GM13976 (cell line): ENCODE measurements around the gene TBC1D16.

ENCODE experiments used
- DNase-seq: peaks from one replicate; pipeline ENCODE4 v3.0.0; 2012; ENCODE audit warnings: low spot score
- in situ Hi-C: fragments of 300-500 bp; cut with MboI; formaldehyde crosslinking; loops from one replicate; pipeline ENCODE4 v1.12.0; 2022; ENCODE audit warnings: low sequenced_read_pairs, mixed read lengths, inconsistent platforms; ENCODE audit not compliant: unreplicated experiment
- TF ChIP-seq, protein P1 (sequence below): IDR thresholded peaks from 2 replicates; pipeline ENCODE4 v1.5.1; 2012; ENCODE audit warnings: borderline replicate concordance, mild to moderate bottlenecking; ENCODE audit not compliant: insufficient read depth; ENCODE audit errors: extremely low read depth, missing control alignments, control extremely low read depth

The TBC1D16 gene

DNA sequence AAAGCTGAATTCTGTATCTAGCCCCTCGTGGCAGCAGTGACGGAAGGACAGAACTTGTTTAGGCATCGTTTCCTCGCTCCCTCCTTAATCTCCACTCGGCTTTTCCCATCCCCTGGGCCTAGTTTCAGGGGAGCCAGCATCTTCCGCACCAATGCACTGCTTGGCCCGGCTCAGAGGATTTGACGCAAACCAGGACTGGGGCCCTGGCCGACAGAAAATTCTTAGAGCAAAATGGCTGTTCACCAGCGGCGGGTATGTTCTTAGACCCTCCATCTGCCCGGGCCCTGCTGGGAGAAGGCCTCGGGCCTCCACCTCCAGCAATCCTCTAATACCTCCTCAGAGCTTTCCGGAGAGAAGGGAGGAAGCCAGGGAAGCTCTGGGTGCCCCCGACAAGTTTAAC, 54.6 kb downstream of the TBC1D16 start:
- TF ChIP-seq, protein P1, sequence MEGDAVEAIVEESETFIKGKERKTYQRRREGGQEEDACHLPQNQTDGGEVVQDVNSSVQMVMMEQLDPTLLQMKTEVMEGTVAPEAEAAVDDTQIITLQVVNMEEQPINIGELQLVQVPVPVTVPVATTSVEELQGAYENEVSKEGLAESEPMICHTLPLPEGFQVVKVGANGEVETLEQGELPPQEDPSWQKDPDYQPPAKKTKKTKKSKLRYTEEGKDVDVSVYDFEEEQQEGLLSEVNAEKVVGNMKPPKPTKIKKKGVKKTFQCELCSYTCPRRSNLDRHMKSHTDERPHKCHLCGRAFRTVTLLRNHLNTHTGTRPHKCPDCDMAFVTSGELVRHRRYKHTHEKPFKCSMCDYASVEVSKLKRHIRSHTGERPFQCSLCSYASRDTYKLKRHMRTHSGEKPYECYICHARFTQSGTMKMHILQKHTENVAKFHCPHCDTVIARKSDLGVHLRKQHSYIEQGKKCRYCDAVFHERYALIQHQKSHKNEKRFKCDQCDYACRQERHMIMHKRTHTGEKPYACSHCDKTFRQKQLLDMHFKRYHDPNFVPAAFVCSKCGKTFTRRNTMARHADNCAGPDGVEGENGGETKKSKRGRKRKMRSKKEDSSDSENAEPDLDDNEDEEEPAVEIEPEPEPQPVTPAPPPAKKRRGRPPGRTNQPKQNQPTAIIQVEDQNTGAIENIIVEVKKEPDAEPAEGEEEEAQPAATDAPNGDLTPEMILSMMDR, result no peak
- DNase-seq, result no peak
- in situ Hi-C loops, result no loop called here

DNA sequence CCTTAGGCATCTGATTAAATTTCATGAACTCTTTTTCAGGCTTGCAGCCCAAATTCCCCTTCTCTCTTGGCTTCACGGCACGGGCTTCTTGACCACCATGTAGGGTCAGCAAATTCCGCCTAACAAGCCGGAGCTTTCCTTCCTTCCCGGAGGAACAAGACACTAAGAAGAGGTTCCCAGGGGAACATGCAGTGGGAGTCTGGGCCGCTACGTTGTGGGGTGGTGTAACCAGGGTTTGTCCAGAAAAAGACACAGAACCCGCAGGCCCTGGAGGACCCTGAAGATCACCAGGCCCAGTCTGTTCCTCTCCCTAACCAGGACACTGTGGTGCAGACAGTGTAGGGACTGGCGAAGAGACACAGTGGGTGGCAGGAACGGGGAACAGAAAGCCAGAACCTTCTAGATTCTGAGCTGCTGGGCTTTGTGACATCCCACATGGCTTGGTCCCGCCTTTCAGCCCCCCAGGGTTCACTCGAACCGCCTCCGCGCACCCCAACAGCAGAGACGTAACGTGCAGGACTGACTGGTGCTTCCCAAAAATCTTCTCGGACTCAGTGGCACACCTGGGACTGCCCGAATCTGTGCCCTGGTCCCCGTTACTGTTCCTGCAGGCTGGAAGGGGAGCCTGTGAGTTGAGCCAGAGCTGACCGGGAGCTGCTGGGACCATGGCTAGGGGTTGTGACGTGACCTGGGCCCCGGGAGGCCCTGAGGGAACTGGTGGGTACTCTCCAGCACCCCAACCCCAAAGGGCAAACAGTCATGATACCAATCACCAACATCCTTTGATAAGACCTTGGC, 55.2 kb downstream of the TBC1D16 start:
- TF ChIP-seq, protein P1, result no peak
- in situ Hi-C loops, result no loop called here
- no peak for DNase-seq

DNA sequence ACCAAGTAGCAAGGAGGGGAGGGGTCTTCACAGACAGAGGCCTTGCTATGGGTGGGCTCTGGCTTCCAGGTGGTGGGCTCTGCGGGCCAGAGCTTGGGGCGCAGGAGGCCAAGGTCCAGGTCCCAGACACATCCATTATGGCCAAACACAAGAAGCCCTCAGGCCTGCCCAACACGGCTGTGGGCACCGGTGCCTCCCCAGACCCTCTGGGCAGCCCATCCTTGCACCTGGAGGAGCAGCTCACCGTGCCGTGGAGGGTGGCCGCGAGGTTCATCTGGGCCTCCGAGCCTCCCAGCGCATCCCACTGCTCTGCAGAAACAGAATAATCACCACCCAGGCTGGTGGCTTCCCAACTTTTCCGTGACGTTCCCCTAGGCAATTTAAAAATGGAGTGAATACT, 55.9 kb downstream of the TBC1D16 start:
- TF ChIP-seq, protein P1, result no peak
- in situ Hi-C loops, result no loop called here
- DNase-seq, result no peak

DNA sequence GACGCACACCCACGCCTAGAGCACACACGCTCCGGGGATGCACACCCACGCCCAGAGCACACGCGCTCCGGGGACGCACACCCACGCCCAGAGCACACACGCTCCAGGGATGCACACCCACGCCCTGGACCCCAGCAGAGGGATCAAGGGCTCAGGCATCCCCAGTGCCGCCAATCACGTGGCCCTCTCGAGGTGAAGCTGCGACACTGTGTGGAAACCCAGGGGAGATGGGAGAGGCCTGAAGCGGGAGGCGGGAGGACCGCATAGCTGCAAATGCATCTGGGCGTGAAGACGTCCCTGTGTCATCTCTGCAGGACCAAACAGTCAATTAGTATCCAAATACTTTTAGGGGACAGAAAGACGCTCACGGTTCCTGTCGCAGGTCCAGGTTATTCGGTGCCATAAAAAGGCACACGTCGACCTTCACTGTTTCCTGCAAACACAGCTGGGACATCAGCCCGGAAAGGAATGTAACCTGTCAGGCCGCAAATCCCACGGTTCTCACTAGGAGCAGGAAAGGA, 56.4 kb downstream of the TBC1D16 start:
- no peak for DNase-seq
- in situ Hi-C loops, result no loop called here
- TF ChIP-seq, protein P1, result no peak

DNA sequence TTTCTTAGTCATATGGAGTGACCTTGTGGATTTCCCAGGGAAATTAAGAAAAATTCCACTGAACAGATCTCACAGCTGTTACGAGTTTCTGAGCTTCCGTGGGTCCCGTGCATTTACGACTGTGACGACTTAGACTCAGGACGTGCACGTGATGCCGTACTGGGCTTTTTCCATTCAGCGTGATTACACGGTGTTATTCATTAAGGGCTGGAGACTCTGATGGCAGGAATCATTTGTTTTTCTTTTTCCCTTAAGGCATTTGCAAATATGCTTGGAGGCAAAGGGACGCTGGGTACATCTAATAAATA, 57.2 kb downstream of the TBC1D16 start:
- TF ChIP-seq, protein P1, result no peak
- DNase-seq, result no peak
- in situ Hi-C loops, result no loop called here

DNA sequence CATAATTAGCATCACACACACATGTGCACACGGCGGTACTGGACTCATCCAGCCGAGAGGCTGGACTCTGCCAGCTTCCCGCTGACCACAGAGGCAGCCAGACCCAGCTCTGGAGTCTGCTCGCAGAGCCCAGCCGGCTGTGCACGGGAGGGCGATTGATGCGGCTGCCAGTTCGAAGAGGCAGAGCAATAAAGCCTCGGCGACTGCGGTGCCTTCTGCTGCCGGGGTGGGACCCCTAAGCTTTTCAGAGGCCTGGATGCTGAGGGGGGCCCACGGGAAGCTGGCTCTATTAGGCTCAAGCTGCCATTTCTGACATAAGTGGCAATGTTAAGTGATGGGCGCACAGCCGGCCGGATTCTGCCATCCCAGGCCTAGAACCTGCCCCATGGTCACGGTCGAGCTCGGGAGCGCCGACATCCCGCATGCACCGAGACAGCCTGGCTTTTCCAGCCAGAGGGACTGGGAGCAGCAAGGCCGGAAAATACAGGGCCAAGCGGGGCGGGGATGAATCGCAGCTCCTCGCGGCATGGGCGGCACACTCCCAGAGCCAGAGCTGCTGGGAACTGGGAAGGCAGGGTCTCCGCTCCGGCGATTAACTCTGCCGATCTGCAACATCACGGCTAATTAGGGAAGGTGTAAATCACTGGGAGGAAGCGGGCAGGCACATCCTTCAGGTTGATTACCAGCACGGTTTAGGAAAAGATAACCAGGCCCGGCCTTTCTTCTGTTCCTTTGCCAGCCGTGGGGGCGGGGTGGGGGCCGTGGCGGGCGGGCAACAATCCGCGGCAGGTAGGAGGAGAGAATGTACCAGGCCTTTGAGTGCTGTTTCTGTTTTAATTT, 57.7 kb downstream of the TBC1D16 start:
- DNase-seq, result no peak
- TF ChIP-seq, protein P1, result no peak
- in situ Hi-C loops, result no loop called here
